Keratinocyte (primary cell): ENCODE measurements around the gene ELOA. TPM values are rescaled to one million over a fixed set of nuclear protein-coding genes. Genes with fewer than 3 reads are reported as not detected.

Experiments used
- DNase-seq: peaks from one replicate; pipeline ENCODE4 v3.0.0-alpha.2; 2011; ENCODE audit warnings: low read depth, missing footprints, low spot score
- FAIRE-seq: peaks from 2 replicates; lab custom pipeline; 2011; peaks lifted over from hg19 to GRCh38; lab: Jason Lieb, UNC
- H2AFZ ChIP-seq: 2 replicates; pipeline ENCODE4 v1.6.0; 2012; ENCODE audit warnings: low read length, control low read depth, inconsistent platforms; ENCODE audit not compliant: control insufficient read depth
- H3K27ac ChIP-seq: 2 replicates; pipeline ENCODE4 v1.5.1; 2011; ENCODE audit warnings: low read length; ENCODE audit not compliant: control insufficient read depth, insufficient read depth
- H3K27me3 ChIP-seq: 3 replicates; pipeline ENCODE4 v1.6.0; 2011; ENCODE audit warnings: low read length; ENCODE audit not compliant: control insufficient read depth, insufficient read depth; ENCODE audit errors: extremely low read depth
- H3K36me3 ChIP-seq, 2 experiments: 2 replicates in 1 of 2; 3 replicates in 1 of 2; pipeline ENCODE4 v1.5.1; 2011; ENCODE audit warnings: low read length in 2 of 2, mild to moderate bottlenecking in 1 of 2; ENCODE audit not compliant: control insufficient read depth in 2 of 2, insufficient read depth in 2 of 2; ENCODE audit errors: extremely low read depth in 1 of 2
- H3K4me1 ChIP-seq: 3 replicates; pipeline ENCODE4 v1.5.1; 2011; ENCODE audit warnings: low read length; ENCODE audit not compliant: control insufficient read depth, insufficient read depth; ENCODE audit errors: extremely low read depth
- H3K4me2 ChIP-seq: 3 replicates; pipeline ENCODE4 v1.6.0; 2011; ENCODE audit warnings: low read depth, low read length; ENCODE audit not compliant: control insufficient read depth, insufficient read depth; ENCODE audit errors: extremely low read depth
- H3K4me3 ChIP-seq, 3 experiments: fragments of 200-600 bp in 1 of 3; sonication (generic) in 1 of 3; 2 replicates in 2 of 3; 3 replicates in 1 of 3; pipeline ENCODE4 v1.5.1; 2011 to 2016; ENCODE audit warnings: low read length in 3 of 3, mild to moderate bottlenecking in 3 of 3, control low read depth in 2 of 3, inconsistent platforms in 1 of 3, low read depth in 1 of 3, mixed read lengths in 1 of 3, mixed run types in 1 of 3, moderate library complexity in 1 of 3; ENCODE audit not compliant: control insufficient read depth in 2 of 3, insufficient read depth in 2 of 3; ENCODE audit errors: extremely low read depth in 1 of 3
- H3K79me2 ChIP-seq: 2 replicates; pipeline ENCODE4 v1.6.0; 2012; ENCODE audit warnings: low read length; ENCODE audit not compliant: control insufficient read depth, insufficient read depth
- H3K9ac ChIP-seq: 3 replicates; pipeline ENCODE4 v1.6.0; 2011; ENCODE audit warnings: low read length; ENCODE audit not compliant: control insufficient read depth, insufficient read depth; ENCODE audit errors: extremely low read depth
- H3K9me1 ChIP-seq: 3 replicates; pipeline ENCODE4 v1.6.0; 2011; ENCODE audit warnings: low read length; ENCODE audit not compliant: control insufficient read depth, insufficient read depth; ENCODE audit errors: extremely low read depth
- H3K9me3 ChIP-seq: 2 replicates; pipeline ENCODE4 v1.5.1; 2012; ENCODE audit warnings: low read depth, low read length; ENCODE audit not compliant: control insufficient read depth
- H4K20me1 ChIP-seq: 3 replicates; pipeline ENCODE4 v1.6.0; 2011; ENCODE audit warnings: low read length; ENCODE audit not compliant: control insufficient read depth, insufficient read depth; ENCODE audit errors: extremely low read depth
- CTCF ChIP-seq, 3 experiments: IDR thresholded peaks in 1 of 3; conservative IDR thresholded peaks in 1 of 3; optimal IDR thresholded peaks in 1 of 3; 2 replicates in 2 of 3; 3 replicates in 1 of 3; pipeline versions ENCODE3 to v1.5.1; 2011; ENCODE audit warnings: low read length in 3 of 3, mild to moderate bottlenecking in 3 of 3, moderate library complexity in 2 of 3, control low read depth in 1 of 3, inconsistent platforms in 1 of 3; ENCODE audit not compliant: insufficient read depth in 2 of 3; ENCODE audit errors: extremely low read depth in 1 of 3
- EZH2 ChIP-seq: IDR thresholded peaks from one replicate; pipeline ENCODE4 v1.6.1; 2012; ENCODE audit warnings: inconsistent platforms, mild to moderate bottlenecking, low read length, moderate library complexity
- dilution Hi-C: fragments of 300-500 bp; cut with MboI; formaldehyde crosslinking; loops from one replicate; pipeline ENCODE4 v1.7.0; 2020; ENCODE audit warnings: low sequenced_read_pairs; ENCODE audit not compliant: extremely low pct_ligation_motif_present
- polyA plus RNA-seq, 5 experiments: library from polyadenylated mRNA; depleted of rRNA in 3 of 5; stranded (reverse) in 3 of 5; stranded (forward) in 1 of 5; unstranded in 1 of 5; fragments of >200 nt; gene quantifications; 1 replicate in 1 of 5; 2 replicates in 3 of 5; 3 replicates in 1 of 5; pipeline versions ENCODE4 v1.2.1 to v1.2.3, GENCODE V29; 2011 to 2012; ENCODE audit warnings: missing spikeins in 2 of 5, low read depth in 1 of 5, low replicate concordance in 1 of 5

Gene ELOA
- polyA plus RNA-seq, 1 donor (not counting 4 experiments of a cell fraction or from before 2014, with no cell fraction given) = 31.8 TPM

GRCh38 chr1:23809751-23810171 lies 66.5 kb downstream of the ELOA start:
- Histone ChIP-seq H2AFZ (no peak overlapping the region), H4K20me1 (no peaks in the 10 kb centered on the region), H3K27ac (no peak overlapping the region), H3K27me3 (no peaks in the 10 kb centered on the region), H3K9me1 (no peaks in the 10 kb centered on the region), H3K4me1 (peaks cover 9% of the 10 kb centered on the region), H3K4me3 (no peak overlapping the region), H3K4me2 (no peak overlapping the region), H3K36me3 (peaks cover 0 to 5% of the 10 kb centered on the region in 2 experiments), H3K79me2 (no peaks in the 10 kb centered on the region), H3K9me3 (no peaks in the 10 kb centered on the region), H3K9ac (no peak overlapping the region)
- no peak for TF ChIP-seq EZH2
- TF ChIP-seq CTCF (optimal IDR thresholded peaks at IDR 0.05 in 1 of 3, IDR thresholded peaks at IDR 0.05 in 1 of 3, conservative IDR thresholded peaks at IDR 0.05 in 1 of 3; ENCODE audit: extremely low read depth in 1 of 3, insufficient read depth in 2 of 3, low read length in 3 of 3) = peak; percentile 88 to 95 (median 90)
- FAIRE-seq (peak; percentile 82), DNase-seq (no peak)
- dilution Hi-C loops = no loop called here

- no peaks in the 10 kb centered on the region for H3K27me3 ChIP-seq
- dilution Hi-C loops = no loop called here
- H2AFZ ChIP-seq = no peak overlapping the region
- no peaks in the 10 kb centered on the region for H3K9me3 ChIP-seq
- TF ChIP-seq EZH2 = no peak
- TF ChIP-seq CTCF (optimal IDR thresholded peaks at IDR 0.05 in 1 of 3, IDR thresholded peaks at IDR 0.05 in 1 of 3, conservative IDR thresholded peaks at IDR 0.05 in 1 of 3; ENCODE audit: extremely low read depth in 1 of 3, insufficient read depth in 2 of 3, low read length in 3 of 3) = peak; percentile 76 to 86 (median 84)
- DNase-seq (no peak), FAIRE-seq (peak; percentile 49)
- peaks cover 9% of the 10 kb centered on the region for H3K4me1 ChIP-seq
- no peak overlapping the region for H3K9ac ChIP-seq
- no peaks in the 10 kb centered on the region for H3K9me1 ChIP-seq
- H3K27ac ChIP-seq = no peak overlapping the region
- no peaks in the 10 kb centered on the region for H3K79me2 ChIP-seq
- H3K4me2 ChIP-seq = no peak overlapping the region
- H3K4me3 ChIP-seq = no peak overlapping the region
- H3K36me3 ChIP-seq = peaks cover 0 to 9% of the 10 kb centered on the region in 2 experiments
- no peaks in the 10 kb centered on the region for H4K20me1 ChIP-seq
These were observed 67.7 kb downstream of the ELOA start for GRCh38 chr1:23810818-23811540.

Other genes starting within 250 kb of the ELOA start
- 0.05 to 0.12 TPM (median 0.06 TPM) in 3 replicates for gene E2F2, start 212.2 kb upstream of the ELOA start, polyA plus RNA-seq
- 12.7 to 62.4 TPM (median 38.0 TPM) in 3 replicates for gene ID3, start 184.0 kb upstream of the ELOA start, polyA plus RNA-seq
- gene RPL11, start 51.7 kb upstream of the ELOA start, polyA plus RNA-seq = 1,640 to 2,447 TPM (median 1,913 TPM) in 3 replicates
- 48.9 to 60.8 TPM (median 59.4 TPM) in 3 replicates for gene PITHD1, start 34.9 kb downstream of the ELOA start, polyA plus RNA-seq
- gene LYPLA2, start 47.7 kb downstream of the ELOA start, polyA plus RNA-seq = 51.7 to 81.7 TPM (median 73.9 TPM) in 3 replicates
- 52.8 to 68.3 TPM (median 66.9 TPM) in 3 replicates for gene GALE, start 57.3 kb downstream of the ELOA start, polyA plus RNA-seq
- gene HMGCL, start 82.0 kb downstream of the ELOA start, polyA plus RNA-seq = 24.1 to 35.0 TPM (median 29.6 TPM) in 3 replicates
- gene FUCA1, start 124.8 kb downstream of the ELOA start, polyA plus RNA-seq = 9.0 to 11.9 TPM (median 10.3 TPM) in 3 replicates
- gene CNR2, start 169.9 kb downstream of the ELOA start, polyA plus RNA-seq = not detected in 3 replicates
- gene PNRC2, start 216.4 kb downstream of the ELOA start, polyA plus RNA-seq = 62.7 to 87.1 TPM (median 74.3 TPM) in 3 replicates
- 68.4 to 116 TPM (median 75.2 TPM) in 3 replicates for gene SRSF10, start 236.9 kb downstream of the ELOA start, polyA plus RNA-seq